Measurements from ENCODE around the gene SLC26A1.

DNA sequence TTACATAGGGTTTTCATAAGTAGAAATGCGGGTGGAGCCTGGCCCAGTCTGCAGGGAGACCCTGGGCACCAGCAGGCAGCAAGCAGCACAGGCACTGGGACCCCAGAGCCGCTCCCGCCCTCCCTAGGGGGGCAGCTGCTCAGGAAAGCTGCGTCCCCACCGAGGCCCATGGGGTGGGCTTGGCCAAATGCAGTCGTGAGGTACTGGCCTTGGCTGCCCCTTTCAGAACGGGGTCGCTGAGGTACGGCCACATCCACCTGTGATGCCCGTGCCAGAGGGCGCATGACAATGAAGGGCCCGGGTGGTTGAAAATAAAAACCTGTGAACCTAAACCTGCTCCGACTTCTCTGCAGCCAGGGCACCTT lies 44.3 kb downstream of the SLC26A1 start:
- TF ChIP-seq, protein P1, sequence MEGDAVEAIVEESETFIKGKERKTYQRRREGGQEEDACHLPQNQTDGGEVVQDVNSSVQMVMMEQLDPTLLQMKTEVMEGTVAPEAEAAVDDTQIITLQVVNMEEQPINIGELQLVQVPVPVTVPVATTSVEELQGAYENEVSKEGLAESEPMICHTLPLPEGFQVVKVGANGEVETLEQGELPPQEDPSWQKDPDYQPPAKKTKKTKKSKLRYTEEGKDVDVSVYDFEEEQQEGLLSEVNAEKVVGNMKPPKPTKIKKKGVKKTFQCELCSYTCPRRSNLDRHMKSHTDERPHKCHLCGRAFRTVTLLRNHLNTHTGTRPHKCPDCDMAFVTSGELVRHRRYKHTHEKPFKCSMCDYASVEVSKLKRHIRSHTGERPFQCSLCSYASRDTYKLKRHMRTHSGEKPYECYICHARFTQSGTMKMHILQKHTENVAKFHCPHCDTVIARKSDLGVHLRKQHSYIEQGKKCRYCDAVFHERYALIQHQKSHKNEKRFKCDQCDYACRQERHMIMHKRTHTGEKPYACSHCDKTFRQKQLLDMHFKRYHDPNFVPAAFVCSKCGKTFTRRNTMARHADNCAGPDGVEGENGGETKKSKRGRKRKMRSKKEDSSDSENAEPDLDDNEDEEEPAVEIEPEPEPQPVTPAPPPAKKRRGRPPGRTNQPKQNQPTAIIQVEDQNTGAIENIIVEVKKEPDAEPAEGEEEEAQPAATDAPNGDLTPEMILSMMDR (IDR thresholded peaks at IDR 0.05; ENCODE audit: low read length) = no peak
- TF ChIP-seq EZH2 (IDR thresholded peaks at IDR 0.05; ENCODE audit: borderline replicate concordance, low read length) = no peak
